HepG2 (cell line): ENCODE data around the gene RPTOR. TPM values are rescaled to one million over a fixed set of nuclear protein-coding genes. Genes with fewer than 3 reads are reported as not detected.

Source experiments
- ATAC-seq: fragments of 200-7000 bp; cut with Tn5 transposase; 3 replicates; pipeline ENCODE4 v1.9.1; 2020; ENCODE audit warnings: mild to moderate bottlenecking, moderate library complexity
- BruUV-seq: library from RNA; stranded (reverse); fragments of 400-500 nt; replicated peaks from 2 replicates; lab custom pipeline; 2021; lab: Mats Ljungman, UMichigan
- CTCF ChIA-PET: fragments of 300-600 bp; formaldehyde crosslinking; extraction: SDS; loops from one replicate; lab custom pipeline; 2021; ENCODE audit warnings: low total read pairs, inconsistent platforms, low intra/inter-chr PET ratio; lab: Yijun Ruan, JAX
- POLR2A ChIA-PET: fragments of 350-600 bp; sonication (Branson Sonifier 250); formaldehyde crosslinking; loops from one replicate; lab custom pipeline; 2020; ENCODE audit warnings: antibody characterized with exemption, inconsistent platforms; lab: Yijun Ruan, JAX
- DNase-seq: peaks from one replicate; pipeline ENCODE4 v3.0.0-alpha.2; 2015; ENCODE audit warnings: low spot score
- FAIRE-seq: peaks from 3 replicates; lab custom pipeline; 2011; peaks lifted over from hg19 to GRCh38; lab: Jason Lieb, UNC
- H2AFZ ChIP-seq: one replicate; pipeline ENCODE4 v1.6.1; 2011; ENCODE audit warnings: low read length, inconsistent platforms
- H3K27ac ChIP-seq: fragments of 300-600 bp; 3 replicates; pipeline ENCODE4 v1.8.0; 2011; ENCODE audit warnings: mixed run types, mild to moderate bottlenecking, mixed read lengths, low read length, inconsistent platforms; ENCODE audit not compliant: insufficient read depth; ENCODE audit errors: extremely low read length
- H3K27me3 ChIP-seq, 2 experiments: fragments of 200-600 bp in 1 of 2; 2 replicates in 1 of 2; 3 replicates in 1 of 2; pipeline versions ENCODE4 v1.6.0 to v1.8.0; 2011; ENCODE audit warnings: low read length in 2 of 2, mild to moderate bottlenecking in 2 of 2, moderate library complexity in 2 of 2, inconsistent platforms in 1 of 2; ENCODE audit not compliant: insufficient read depth in 2 of 2, control insufficient read depth in 1 of 2
- H3K36me3 ChIP-seq, 2 experiments: fragments of 200-600 bp in 1 of 2; replicated peaks in 1 of 2; 2 replicates in 1 of 2; 3 replicates in 1 of 2; pipeline versions ENCODE4 v1.5.1 to v1.8.0; 2011; ENCODE audit warnings: low read length in 2 of 2, inconsistent platforms in 1 of 2; ENCODE audit not compliant: insufficient read depth in 2 of 2, control insufficient read depth in 1 of 2
- H3K4me1 ChIP-seq: 2 replicates; pipeline ENCODE4 v1.5.1; 2012; ENCODE audit warnings: low read length, inconsistent platforms; ENCODE audit not compliant: insufficient read depth
- H3K4me2 ChIP-seq: 2 replicates; pipeline ENCODE4 v1.6.0; 2011; ENCODE audit warnings: low read depth, low read length, inconsistent platforms
- H3K4me3 ChIP-seq, 3 experiments: fragments of 200-600 bp in 1 of 3; sonication (generic), shearing (Covaris generic) in 1 of 3; replicated peaks in 1 of 3; 2 replicates each; pipeline ENCODE4 v1.5.1; 2011 to 2016; ENCODE audit warnings: low read length in 3 of 3, inconsistent platforms in 2 of 3, low read depth in 2 of 3, mild to moderate bottlenecking in 2 of 3, control low read depth in 1 of 3, mixed read lengths in 1 of 3; ENCODE audit not compliant: insufficient read depth in 1 of 3
- H3K79me2 ChIP-seq: one replicate; pipeline ENCODE4 v1.6.1; 2011; ENCODE audit warnings: low read length, inconsistent platforms; ENCODE audit not compliant: insufficient read depth
- H3K9ac ChIP-seq: 2 replicates; pipeline ENCODE4 v1.6.0; 2011; ENCODE audit warnings: mild to moderate bottlenecking, low read depth, low read length, inconsistent platforms; ENCODE audit not compliant: insufficient read depth
- H3K9me3 ChIP-seq: 2 replicates; pipeline ENCODE4 v1.5.1; 2012; ENCODE audit warnings: mild to moderate bottlenecking, low read length
- H4K20me1 ChIP-seq: 2 replicates; pipeline ENCODE4 v1.6.0; 2011; ENCODE audit warnings: inconsistent platforms, mild to moderate bottlenecking, low read length, moderate library complexity; ENCODE audit not compliant: insufficient read depth
- BHLHE40 ChIP-seq: IDR thresholded peaks from 2 replicates; pipeline ENCODE4 v1.6.1; 2011; ENCODE audit warnings: low read length, improper control_type of control experiment
- EZH2 ChIP-seq: conservative IDR thresholded peaks from 2 replicates; pipeline ENCODE4 v1.6.1; 2012; ENCODE audit warnings: mild to moderate bottlenecking, low read depth, low read length, moderate library complexity
- FOXM1 ChIP-seq: sonication (generic); formaldehyde crosslinking; IDR thresholded peaks from 2 replicates; pipeline ENCODE4 v1.5.0; 2020; ENCODE audit warnings: missing genetic modification reagents
- HBP1 ChIP-seq: IDR thresholded peaks from 2 replicates; pipeline ENCODE4 v1.6.1; 2016; ENCODE audit warnings: low read depth, control low read depth
- HOXA7 ChIP-seq: sonication (generic); formaldehyde crosslinking; IDR thresholded peaks from 2 replicates; pipeline ENCODE4 v1.8.1; 2022; ENCODE audit warnings: mild to moderate bottlenecking, missing genetic modification reagents, moderate library complexity
- MXD1 ChIP-seq: sonication (generic); formaldehyde crosslinking; IDR thresholded peaks from 2 replicates; pipeline ENCODE4 v1.4.0; 2020; ENCODE audit warnings: mild to moderate bottlenecking, missing genetic modification reagents
- NFIB ChIP-seq: sonication (generic); formaldehyde crosslinking; IDR thresholded peaks from 2 replicates; pipeline ENCODE4 v1.9.0; 2021; ENCODE audit warnings: missing genetic modification reagents, mild to moderate bottlenecking, borderline replicate concordance
- PHF8 ChIP-seq: sonication (generic); formaldehyde crosslinking; IDR thresholded peaks from 2 replicates; pipeline ENCODE4 v1.5.0; 2020; ENCODE audit warnings: missing genetic modification reagents
- SMAD3 ChIP-seq: sonication (generic); formaldehyde crosslinking; IDR thresholded peaks from 2 replicates; pipeline ENCODE4 v1.4.0; 2020; ENCODE audit warnings: missing genetic modification reagents
- SRSF9 ChIP-seq: fragments of 200-400 bp; formaldehyde crosslinking; IDR thresholded peaks from 2 replicates; pipeline ENCODE4 v1.6.1; 2018; ENCODE audit warnings: borderline replicate concordance, mild to moderate bottlenecking, low read depth, low read length; ENCODE audit not compliant: insufficient read depth, poor library complexity, severe bottlenecking
- TBP ChIP-seq: sonication (generic); formaldehyde crosslinking; IDR thresholded peaks from 2 replicates; pipeline ENCODE4 v1.5.0; 2020; ENCODE audit warnings: missing genetic modification reagents
- TRIM24 ChIP-seq: sonication (generic); formaldehyde crosslinking; IDR thresholded peaks from 2 replicates; pipeline ENCODE4 v1.8.0; 2022; ENCODE audit warnings: mild to moderate bottlenecking, missing genetic modification reagents
- ZIK1 ChIP-seq: sonication (generic); formaldehyde crosslinking; IDR thresholded peaks from 2 replicates; pipeline ENCODE4 v1.5.0; 2020; ENCODE audit warnings: mild to moderate bottlenecking, low read depth, missing genetic modification reagents, borderline replicate concordance
- ZNF326 ChIP-seq: sonication (generic); formaldehyde crosslinking; IDR thresholded peaks from 2 replicates; pipeline ENCODE4 v1.4.0; 2020; ENCODE audit warnings: missing genetic modification reagents, borderline replicate concordance
- ZNF44 ChIP-seq: sonication (generic); formaldehyde crosslinking; IDR thresholded peaks from 2 replicates; pipeline ENCODE4 v1.5.1; 2020; ENCODE audit warnings: mild to moderate bottlenecking, missing genetic modification reagents
- ZNF724P ChIP-seq: sonication (generic); formaldehyde crosslinking; IDR thresholded peaks from 2 replicates; pipeline ENCODE4 v1.8.0; 2022; ENCODE audit warnings: missing genetic modification reagents, borderline replicate concordance
- ZNF747 ChIP-seq: sonication (generic); formaldehyde crosslinking; IDR thresholded peaks from 2 replicates; pipeline ENCODE4 v1.8.1; 2023; ENCODE audit warnings: missing genetic modification reagents, mild to moderate bottlenecking, borderline replicate concordance
- ZNF784 ChIP-seq: sonication (generic); formaldehyde crosslinking; IDR thresholded peaks from 2 replicates; pipeline ENCODE4 v1.5.1; 2020; ENCODE audit warnings: missing genetic modification reagents, mild to moderate bottlenecking, borderline replicate concordance
- ZSCAN30 ChIP-seq: sonication (generic); formaldehyde crosslinking; IDR thresholded peaks from 2 replicates; pipeline ENCODE4 v1.5.0; 2020; ENCODE audit warnings: mild to moderate bottlenecking, missing genetic modification reagents
- ZSCAN5A ChIP-seq: sonication (generic); formaldehyde crosslinking; IDR thresholded peaks from 2 replicates; pipeline ENCODE4 v1.8.0; 2022; ENCODE audit warnings: mild to moderate bottlenecking, missing genetic modification reagents, borderline replicate concordance
- WGBS: methylation state at CpG from one replicate; pipeline ENCODE4 v1.1.6; 2017; ENCODE audit warnings: low lambda C conversion rate; 5-methylcytosine and 5-hydroxymethylcytosine counted together
- in situ Hi-C: cut with HindIII; loops from 2 replicates; pipeline ENCODE4 v1.10.0; 2017; ENCODE audit warnings: low pct_unique_long_range_greater_than_20kb; ENCODE audit not compliant: extremely low pct_ligation_motif_present
- intact Hi-C: fragments of 100-400 bp; cut with micrococcal nuclease; formaldehyde crosslinking; loops from one replicate; pipeline ENCODE4 v1.10.0; 2022; ENCODE audit not compliant: unreplicated experiment
- polyA plus RNA-seq, 8 experiments: library from polyadenylated mRNA; depleted of rRNA in 3 of 8; stranded (reverse) in 7 of 8; unstranded in 1 of 8; fragments of >200 nt; fragmentation: Illumina TruSeq in 4 of 8; extraction: Trizol in 4 of 8; gene quantifications; 2 replicates each; pipeline versions ENCODE4 v1.2.1 to v1.2.3, GENCODE V29; 2011 to 2016; ENCODE audit warnings: low read depth in 4 of 8, missing spikeins in 1 of 8, mixed read lengths in 1 of 8; ENCODE audit not compliant: insufficient read depth in 1 of 8
- total RNA-seq, 5 experiments: library from RNA; depleted of rRNA; stranded (reverse); fragments of >200 nt; fragmentation: Illumina TruSeq; extraction: Trizol; gene quantifications; 2 replicates each; pipeline ENCODE4 v1.2.3, GENCODE V29; 2016; ENCODE audit warnings: low read depth in 1 of 5

Gene RPTOR
- total and polyA plus RNA-seq, 2 of the 13 experiments (the other 11 are each of a cell fraction or from before 2014, with no cell fraction given), result 6.6 to 25.3 TPM

- in situ Hi-C loops, result no loop called here
- DNase-seq, result no peak
- no peak overlapping the region for H3K4me3 ChIP-seq
- H3K27me3 ChIP-seq, result no peaks in the 10 kb centered on the region
- BruUV-seq, result no TSS peak
- no peak overlapping the region for H2AFZ ChIP-seq
- H3K4me2 ChIP-seq, result no peak overlapping the region
- H3K79me2 ChIP-seq, result peaks cover 29% of the 10 kb centered on the region
- H3K4me1 ChIP-seq, result peaks cover 15% of the 10 kb centered on the region
- POLR2A ChIA-PET, result no interaction called here
- H3K27ac ChIP-seq, result no peak overlapping the region
- H3K9me3 ChIP-seq, result no peaks in the 10 kb centered on the region
- H3K36me3 ChIP-seq, result peaks cover 8 to 18% of the 10 kb centered on the region in 2 experiments
- H4K20me1 ChIP-seq, result no peaks in the 10 kb centered on the region; the same call in 1 of the 2 replicates
- 92% methylated on average over 10 of the region's 10 CpGs for WGBS
- no peak overlapping the region for H3K9ac ChIP-seq
- no peak for TF ChIP-seq ZSCAN5A (CRISPR knock-in tag)
- no peak for TF ChIP-seq FOXM1 (CRISPR knock-in tag)
- TF ChIP-seq ZNF326 (CRISPR knock-in tag), result no peak
- no peak for TF ChIP-seq MXD1 (CRISPR knock-in tag)
- no peak for TF ChIP-seq SRSF9
- TF ChIP-seq ZIK1 (CRISPR knock-in tag), result no peak
- no peak for TF ChIP-seq EZH2
- TF ChIP-seq PHF8 (CRISPR knock-in tag), result no peak
- TF ChIP-seq HOXA7, result no peak
- TF ChIP-seq TBP (CRISPR knock-in tag), result no peak
- no peak for TF ChIP-seq TRIM24 (CRISPR knock-in tag)
- TF ChIP-seq ZSCAN30 (CRISPR knock-in tag), result no peak
- no peak for TF ChIP-seq ZNF784 (CRISPR knock-in tag)
- TF ChIP-seq ZNF724P (CRISPR knock-in tag), result no peak
- no peak for TF ChIP-seq NFIB (CRISPR knock-in tag)
- TF ChIP-seq ZNF44 (CRISPR knock-in tag), result no peak
- TF ChIP-seq ZNF747 (CRISPR knock-in tag), result no peak
- no peak for TF ChIP-seq HBP1 (CRISPR knock-in tag)
- no peak for TF ChIP-seq SMAD3 (CRISPR knock-in tag)
- no peak for TF ChIP-seq BHLHE40
- TF ChIP-seq, all 625 proteins: peak for 0
- CTCF ChIA-PET, result no interaction called here
- intact Hi-C loops, result no loop called here
- no peak for FAIRE-seq
- ATAC-seq, result no peak
Observed at GRCh38 chr17:80683625-80684104, 139.0 kb downstream of the RPTOR start.
